ENCODE data around the gene FOXI2. TPM values are rescaled to one million over a fixed set of nuclear protein-coding genes. Genes with fewer than 3 reads are reported as not detected.
A peak's percentile ranks its signal among the peaks of the same experiment; 100 is the strongest.

The FOXI2 gene
- total and polyA plus RNA-seq, 3 donors from 2014 or later: 0.30 to 0.74 (median 0.47) TPM

DNA sequence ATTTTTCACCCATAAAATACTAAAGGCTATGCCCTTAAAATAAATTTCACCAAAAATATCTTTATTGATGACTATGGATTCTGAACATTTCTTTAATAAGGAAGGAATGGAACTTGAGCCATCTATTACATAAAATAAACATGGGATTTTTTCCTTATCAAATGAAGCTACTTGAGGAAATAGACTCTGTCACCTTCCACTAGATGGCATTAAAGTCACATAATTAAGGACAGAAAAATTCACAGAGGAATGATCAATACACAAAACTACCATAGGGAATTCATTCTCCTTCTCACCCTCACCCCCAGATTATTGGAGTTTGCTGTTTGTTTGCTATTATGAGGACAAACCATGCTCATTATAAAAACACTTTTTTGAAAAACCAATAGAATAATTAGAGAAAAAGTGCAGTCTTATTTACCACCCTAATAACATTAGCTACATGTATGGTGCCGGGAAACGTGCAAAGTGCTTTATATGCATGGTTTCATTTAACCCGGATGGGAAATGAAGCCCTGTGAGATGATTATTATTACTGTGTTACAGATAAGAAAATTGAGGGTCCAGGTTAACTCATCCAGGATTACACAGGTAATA, 21.1 kb upstream of the FOXI2 start:
- no peaks in the 10 kb centered on the region for H3K4me1 ChIP-seq
- intact Hi-C loops (cut with DNase I; ENCODE audit: low total_unique reads): no loop called here
- no peaks in the 10 kb centered on the region for H3K36me3 ChIP-seq (ENCODE audit: low read depth, missing control alignments)
- WGBS, 2 donors: 38 to 62% methylated on average over 3 of the region's 3 CpGs
- DNase-seq: no peak
- no peak overlapping the region for H3K27ac ChIP-seq
- H3K4me3 ChIP-seq: no peak overlapping the region
- no peak for TF ChIP-seq POLR2A (IDR thresholded peaks at IDR 0.05)
- peak in 2 of 3 experiments; percentile 8 to 24 for TF ChIP-seq CTCF (IDR thresholded peaks at IDR 0.05)
- H3K27me3 ChIP-seq: no peaks in the 10 kb centered on the region
- H3K9me3 ChIP-seq: no peaks in the 10 kb centered on the region

- 64 to 81% methylated on average over 4 of the region's 4 CpGs for WGBS, 2 donors
- Histone ChIP-seq H3K36me3 (ENCODE audit: low read depth, missing control alignments) (no peaks in the 10 kb centered on the region), H3K4me3 (no peak overlapping the region), H3K27me3 (no peaks in the 10 kb centered on the region), H3K4me1 (no peaks in the 10 kb centered on the region), H3K27ac (no peak overlapping the region), H3K9me3 (no peaks in the 10 kb centered on the region)
- DNase-seq: no peak
- intact Hi-C loops (cut with DNase I; ENCODE audit: low total_unique reads): no loop called here
- TF ChIP-seq POLR2A (IDR thresholded peaks at IDR 0.05) (no peak), CTCF (IDR thresholded peaks at IDR 0.05) (no peak)
Observed at GRCh38 chr10:127720142-127720541, 16.8 kb upstream of the FOXI2 start.

GRCh38 chr10:127720903-127721302, 16.1 kb upstream of the FOXI2 start:
- no peak for TF ChIP-seq POLR2A (IDR thresholded peaks at IDR 0.05)
- no peak for TF ChIP-seq CTCF (IDR thresholded peaks at IDR 0.05)
- 49 to 81% methylated on average over 3 of the region's 3 CpGs for WGBS, 2 donors
- intact Hi-C loops (cut with DNase I; ENCODE audit: low total_unique reads): no loop called here
- no peaks in the 10 kb centered on the region for H3K9me3 ChIP-seq
- H3K27me3 ChIP-seq: no peaks in the 10 kb centered on the region
- DNase-seq: no peak
- no peak overlapping the region for H3K27ac ChIP-seq
- no peaks in the 10 kb centered on the region for H3K36me3 ChIP-seq (ENCODE audit: low read depth, missing control alignments)
- no peaks in the 10 kb centered on the region for H3K4me1 ChIP-seq
- no peak overlapping the region for H3K4me3 ChIP-seq

DNA sequence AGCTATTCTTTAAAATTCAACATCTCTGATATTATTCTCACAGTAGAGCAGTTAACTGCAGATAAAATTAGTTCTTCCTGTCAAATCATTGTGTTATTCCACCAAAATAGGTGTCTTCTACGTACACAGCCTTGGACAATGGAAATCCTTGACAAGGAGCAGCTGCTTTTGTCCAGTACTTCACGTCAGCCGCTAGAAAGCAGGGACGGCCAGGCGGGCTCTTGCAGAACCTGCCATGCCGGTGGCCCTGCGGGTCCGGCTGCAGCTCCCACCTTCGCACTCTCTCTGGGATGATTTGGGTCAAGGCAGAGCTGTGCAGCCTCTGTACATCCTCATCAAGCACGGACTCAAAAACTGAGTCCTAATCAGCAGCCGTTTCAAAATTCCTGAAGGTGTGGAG, 2.2 kb upstream of the FOXI2 start:
- no peak for DNase-seq
- intact Hi-C loops (cut with DNase I; ENCODE audit: low total_unique reads): no loop called here
- 5 to 14% methylated on average over 11 of the region's 11 CpGs for WGBS, 2 donors

More for the DNA sequence above, 2.2 kb upstream of the FOXI2 start:
- no peak for TF ChIP-seq POLR2A (IDR thresholded peaks at IDR 0.05)
- TF ChIP-seq CTCF (IDR thresholded peaks at IDR 0.05): no peak
- Histone ChIP-seq H3K36me3 (ENCODE audit: low read depth, missing control alignments) (no peaks in the 10 kb centered on the region), H3K4me1 (peaks cover 7% of the 10 kb centered on the region), H3K27me3 (no peaks in the 10 kb centered on the region), H3K9me3 (no peaks in the 10 kb centered on the region), H3K4me3 (no peak overlapping the region), H3K27ac (no peak overlapping the region)

All from testis (tissue), 3 donors.